ENCODE results near the gene B4GALT1. TPM values are rescaled to one million over a fixed set of nuclear protein-coding genes. Genes with fewer than 3 reads are reported as not detected.

Gene B4GALT1
- total and polyA plus RNA-seq, 2 donors (not counting 3 experiments of a cell fraction or from before 2014, with no cell fraction given): 61.4 to 66.5 TPM

DNA sequence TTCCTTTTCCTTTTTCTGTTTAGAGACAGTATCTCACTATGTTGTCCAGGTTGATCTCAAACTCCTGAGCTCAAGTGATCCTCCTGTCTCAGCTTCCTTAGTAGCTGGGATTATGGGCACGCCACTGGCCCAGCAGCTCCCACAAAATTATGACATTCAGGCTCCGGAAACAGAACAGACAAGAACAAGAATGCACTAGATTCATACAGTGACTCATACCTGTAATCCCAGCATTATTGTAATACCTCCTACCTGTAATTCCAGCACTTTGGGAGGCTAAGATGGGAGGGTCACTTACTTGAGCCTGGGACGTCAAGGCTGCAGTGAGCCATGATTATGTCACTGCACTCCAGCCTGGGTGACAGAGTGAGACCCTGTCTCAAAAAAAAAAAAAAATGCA is 26.7 kb upstream of the B4GALT1 start:
- FAIRE-seq (no peak), DNase-seq (ENCODE audit: low read depth, low spot score) (no peak)
- dilution Hi-C loops (cut with MboI; ENCODE audit: extremely low pct_ligation_motif_present, low sequenced_read_pairs) (no loop called here), intact Hi-C loops (cut with micrococcal nuclease) (no loop called here)
- no peaks in the 10 kb centered on the region for H4K20me1 ChIP-seq (replicated peaks; ENCODE audit: control insufficient read depth, extremely low read depth, insufficient read depth, low read length)
- no peaks in the 10 kb centered on the region for H3K36me3 ChIP-seq (ENCODE audit: control insufficient read depth in 2 of 2, extremely low read depth in 1 of 2, insufficient read depth in 2 of 2, low read length in 2 of 2)
- no peak overlapping the region for H2AFZ ChIP-seq (ENCODE audit: low read depth, low read length)
- no peak for TF ChIP-seq JUN (IDR thresholded peaks at IDR 0.05; ENCODE audit: borderline replicate concordance, insufficient read depth, insufficient read length, low read depth)
- TF ChIP-seq, protein P1, sequence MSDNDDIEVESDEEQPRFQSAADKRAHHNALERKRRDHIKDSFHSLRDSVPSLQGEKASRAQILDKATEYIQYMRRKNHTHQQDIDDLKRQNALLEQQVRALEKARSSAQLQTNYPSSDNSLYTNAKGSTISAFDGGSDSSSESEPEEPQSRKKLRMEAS (IDR thresholded peaks at IDR 0.05; ENCODE audit: insufficient read depth, insufficient read length): no peak
- no peak for TF ChIP-seq MYC (IDR thresholded peaks at IDR 0.05; ENCODE audit: low read depth, low read length)
- no peak for TF ChIP-seq GATA2 (IDR thresholded peaks at IDR 0.05; ENCODE audit: insufficient read depth, insufficient read length, low read depth, low read length)
- no peak for TF ChIP-seq POLR2AphosphoS5 (IDR thresholded peaks at IDR 0.05; ENCODE audit: insufficient read depth, low read depth, low read length)
- no TSS peak for BruUV-seq (replicated peaks)
- H3K4me2 ChIP-seq (ENCODE audit: insufficient read depth, low read length): no peak overlapping the region
- H3K9me1 ChIP-seq (replicated peaks; ENCODE audit: control insufficient read depth, extremely low read depth, insufficient read depth, low read length): no peaks in the 10 kb centered on the region
- ChIA-PET POLR2A (no interaction called here), CTCF (no interaction called here)
- no peak overlapping the region for H3K9ac ChIP-seq (replicated peaks; ENCODE audit: extremely low read depth, insufficient read depth, low read length)
- no peaks in the 10 kb centered on the region for H3K4me1 ChIP-seq (ENCODE audit: control insufficient read depth, extremely low read depth, insufficient read depth, low read length)
- no peaks in the 10 kb centered on the region for H3K9me3 ChIP-seq (replicated peaks; ENCODE audit: control insufficient read depth, insufficient read depth, low read length)
- no peak overlapping the region for H3K4me3 ChIP-seq (replicated peaks in 1 of 3; ENCODE audit: insufficient read depth in 1 of 3, low read depth in 1 of 3, low read length in 3 of 3)
- H3K79me2 ChIP-seq (ENCODE audit: control insufficient read depth, insufficient read depth, low read length): no peaks in the 10 kb centered on the region
- no peak overlapping the region for H3K27ac ChIP-seq (ENCODE audit: insufficient read depth, low read depth, low read length)
- H3K27me3 ChIP-seq (ENCODE audit: control insufficient read depth in 2 of 2, insufficient read depth in 2 of 2, low read length in 2 of 2): peaks cover 2 to 9% of the 10 kb centered on the region in 2 experiments

DNA sequence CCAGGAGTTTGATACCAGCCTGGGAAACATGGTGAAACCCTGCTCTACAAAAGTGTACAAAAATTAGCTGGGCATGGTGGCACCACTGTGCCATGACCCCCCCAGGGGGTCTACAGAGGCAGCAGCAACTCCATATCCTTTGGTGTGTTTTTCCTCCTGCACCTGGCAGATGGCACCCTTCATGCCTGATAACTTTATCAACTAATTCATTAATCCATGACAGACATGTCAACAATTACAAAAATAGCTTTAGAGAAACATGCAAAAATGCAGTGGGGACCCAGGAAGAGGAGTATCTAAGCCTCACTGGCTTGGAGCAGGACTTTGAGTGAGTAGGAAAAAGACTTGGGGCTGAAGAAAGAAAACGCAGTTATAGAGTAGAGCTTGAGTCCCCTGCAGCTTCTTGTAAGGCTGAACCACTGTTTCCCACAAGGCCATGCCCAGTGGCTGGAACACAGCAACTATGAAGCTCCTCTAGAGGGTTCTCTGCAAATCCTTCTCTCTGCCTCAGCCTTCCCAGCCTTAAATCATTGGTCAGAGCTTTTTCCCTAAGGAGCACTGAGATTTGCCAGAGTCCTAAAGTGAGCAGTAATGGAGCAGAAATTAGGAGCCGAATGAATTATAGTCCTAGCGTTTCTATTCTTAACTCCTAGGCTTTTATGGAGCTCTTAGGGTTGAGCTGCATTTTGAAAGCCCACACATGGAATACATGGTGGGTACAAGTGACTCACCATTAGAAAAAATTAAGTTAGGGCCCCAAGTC is 25.5 kb upstream of the B4GALT1 start:
- no peaks in the 10 kb centered on the region for H3K36me3 ChIP-seq (ENCODE audit: control insufficient read depth in 2 of 2, extremely low read depth in 1 of 2, insufficient read depth in 2 of 2, low read length in 2 of 2)
- no peaks in the 10 kb centered on the region for H3K79me2 ChIP-seq (ENCODE audit: control insufficient read depth, insufficient read depth, low read length)
- H2AFZ ChIP-seq (ENCODE audit: low read depth, low read length): no peak overlapping the region
- H3K9ac ChIP-seq (replicated peaks; ENCODE audit: extremely low read depth, insufficient read depth, low read length): no peak overlapping the region
- TF ChIP-seq EZH2 (IDR thresholded peaks at IDR 0.05; ENCODE audit: borderline replicate concordance, low read depth, low read length, severe bottlenecking) (no peak), GATA2 (IDR thresholded peaks at IDR 0.05; ENCODE audit: insufficient read depth, insufficient read length, low read depth, low read length) (no peak), MYC (IDR thresholded peaks at IDR 0.05; ENCODE audit: low read depth, low read length) (no peak), JUN (IDR thresholded peaks at IDR 0.05; ENCODE audit: borderline replicate concordance, insufficient read depth, insufficient read length, low read depth) (no peak), POLR2A (IDR thresholded peaks at IDR 0.05; ENCODE audit: low read depth, low read length) (no peak)
- TF ChIP-seq, protein P1 (IDR thresholded peaks at IDR 0.05; ENCODE audit: insufficient read depth, insufficient read length): no peak
- TF ChIP-seq, protein P2, sequence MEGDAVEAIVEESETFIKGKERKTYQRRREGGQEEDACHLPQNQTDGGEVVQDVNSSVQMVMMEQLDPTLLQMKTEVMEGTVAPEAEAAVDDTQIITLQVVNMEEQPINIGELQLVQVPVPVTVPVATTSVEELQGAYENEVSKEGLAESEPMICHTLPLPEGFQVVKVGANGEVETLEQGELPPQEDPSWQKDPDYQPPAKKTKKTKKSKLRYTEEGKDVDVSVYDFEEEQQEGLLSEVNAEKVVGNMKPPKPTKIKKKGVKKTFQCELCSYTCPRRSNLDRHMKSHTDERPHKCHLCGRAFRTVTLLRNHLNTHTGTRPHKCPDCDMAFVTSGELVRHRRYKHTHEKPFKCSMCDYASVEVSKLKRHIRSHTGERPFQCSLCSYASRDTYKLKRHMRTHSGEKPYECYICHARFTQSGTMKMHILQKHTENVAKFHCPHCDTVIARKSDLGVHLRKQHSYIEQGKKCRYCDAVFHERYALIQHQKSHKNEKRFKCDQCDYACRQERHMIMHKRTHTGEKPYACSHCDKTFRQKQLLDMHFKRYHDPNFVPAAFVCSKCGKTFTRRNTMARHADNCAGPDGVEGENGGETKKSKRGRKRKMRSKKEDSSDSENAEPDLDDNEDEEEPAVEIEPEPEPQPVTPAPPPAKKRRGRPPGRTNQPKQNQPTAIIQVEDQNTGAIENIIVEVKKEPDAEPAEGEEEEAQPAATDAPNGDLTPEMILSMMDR (IDR thresholded peaks at IDR 0.05; ENCODE audit: extremely low read depth in 1 of 2, insufficient read depth in 1 of 2, low read depth in 1 of 2, low read length in 2 of 2): no peak
- H3K27ac ChIP-seq (ENCODE audit: insufficient read depth, low read depth, low read length): no peak overlapping the region
- FAIRE-seq (no peak), DNase-seq (ENCODE audit: low read depth, low spot score) (no peak)
- peaks cover 9 to 16% of the 10 kb centered on the region in 2 experiments for H3K27me3 ChIP-seq (ENCODE audit: control insufficient read depth in 2 of 2, insufficient read depth in 2 of 2, low read length in 2 of 2)
- CTCF ChIA-PET: interaction anchor here (0.5 to 1.1 kb wide), 4 partner anchors 8 to 51 kb away, joined by 3 to 4 read pairs (median 4); no protein-coding TSS in a partner anchor
- no peak overlapping the region for H3K4me3 ChIP-seq (replicated peaks in 1 of 3; ENCODE audit: insufficient read depth in 1 of 3, low read depth in 1 of 3, low read length in 3 of 3)
- no TSS peak for BruUV-seq (replicated peaks)
- H3K9me3 ChIP-seq (replicated peaks; ENCODE audit: control insufficient read depth, insufficient read depth, low read length): no peaks in the 10 kb centered on the region
- H4K20me1 ChIP-seq (replicated peaks; ENCODE audit: control insufficient read depth, extremely low read depth, insufficient read depth, low read length): no peaks in the 10 kb centered on the region
- dilution Hi-C loops (cut with MboI; ENCODE audit: extremely low pct_ligation_motif_present, low sequenced_read_pairs): no loop called here
- no peaks in the 10 kb centered on the region for H3K9me1 ChIP-seq (replicated peaks; ENCODE audit: control insufficient read depth, extremely low read depth, insufficient read depth, low read length)
- H3K4me2 ChIP-seq (ENCODE audit: insufficient read depth, low read length): no peak overlapping the region
- no peaks in the 10 kb centered on the region for H3K4me1 ChIP-seq (ENCODE audit: control insufficient read depth, extremely low read depth, insufficient read depth, low read length)
- intact Hi-C loops (cut with micrococcal nuclease): no loop called here
- POLR2A ChIA-PET: interaction anchor here (0.6 kb wide), 1 partner anchor 19 kb away, joined by 3 read pairs; no protein-coding TSS in a partner anchor

All from endothelial cell of umbilical vein (primary cell).